ENCODE measurements around the gene UTS2R.
A peak's percentile ranks its signal among the peaks of the same experiment; 100 is the strongest.
"Not testable (repeated sequence)": the region's sequence is repeated elsewhere in the genome, so short reads cannot be mapped to it uniquely, and the experiment has no call there.

Gene UTS2R

DNA sequence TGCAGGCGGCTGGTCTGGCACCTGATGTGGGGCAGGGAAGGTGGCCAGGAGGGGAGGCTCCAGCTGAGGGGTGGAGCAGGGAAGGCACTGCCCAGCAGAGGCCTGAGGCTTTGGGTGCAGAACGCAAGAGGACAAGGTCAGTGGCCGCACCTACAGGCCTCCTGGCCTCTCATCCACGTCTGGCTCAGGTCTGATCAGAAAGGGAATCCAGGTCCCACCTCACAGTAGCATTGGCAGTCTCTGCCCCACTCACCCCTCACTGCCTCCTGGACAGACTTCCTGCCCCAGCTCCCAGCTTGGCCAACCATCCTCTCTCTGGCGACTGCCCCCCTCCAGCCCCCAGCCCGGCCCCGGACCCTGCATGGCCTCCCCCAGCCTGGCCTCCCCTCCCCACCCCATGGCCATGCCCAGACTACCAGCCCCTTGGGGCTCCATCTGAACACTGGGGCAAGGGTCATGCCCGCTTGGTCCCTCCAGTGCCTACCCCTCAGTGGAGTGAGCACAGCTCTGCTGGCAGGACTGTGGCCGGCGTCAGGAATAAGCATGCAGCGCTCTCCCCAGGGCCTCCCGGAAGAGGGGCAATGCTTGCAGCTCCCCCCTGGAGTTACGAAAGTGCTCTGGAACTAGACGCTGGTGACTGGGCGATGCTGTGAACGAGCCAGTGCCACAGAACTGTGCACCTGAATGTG, 4.6 kb downstream of the UTS2R start:
- DNase-seq, result no peak

DNA sequence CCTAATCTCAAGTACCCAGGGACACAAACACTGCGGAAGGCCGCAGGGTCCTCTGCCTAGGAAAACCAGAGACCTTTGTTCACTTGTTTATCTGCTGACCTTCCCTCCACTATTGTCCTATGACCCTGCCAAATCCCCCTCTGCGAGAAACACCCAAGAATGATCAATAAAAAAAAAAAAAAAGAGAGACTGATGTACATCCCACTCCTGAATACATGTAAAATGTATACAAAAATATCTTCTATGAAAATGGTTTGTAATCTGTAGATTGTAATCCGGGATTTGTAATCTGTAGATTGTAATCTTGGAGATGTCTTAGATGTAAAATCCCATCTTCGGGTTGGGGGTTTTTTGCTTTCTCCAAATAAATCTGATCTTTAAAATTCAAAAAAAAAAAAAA, 5.7 kb downstream of the UTS2R start:
- DNase-seq, result not testable (repeated sequence)

DNA sequence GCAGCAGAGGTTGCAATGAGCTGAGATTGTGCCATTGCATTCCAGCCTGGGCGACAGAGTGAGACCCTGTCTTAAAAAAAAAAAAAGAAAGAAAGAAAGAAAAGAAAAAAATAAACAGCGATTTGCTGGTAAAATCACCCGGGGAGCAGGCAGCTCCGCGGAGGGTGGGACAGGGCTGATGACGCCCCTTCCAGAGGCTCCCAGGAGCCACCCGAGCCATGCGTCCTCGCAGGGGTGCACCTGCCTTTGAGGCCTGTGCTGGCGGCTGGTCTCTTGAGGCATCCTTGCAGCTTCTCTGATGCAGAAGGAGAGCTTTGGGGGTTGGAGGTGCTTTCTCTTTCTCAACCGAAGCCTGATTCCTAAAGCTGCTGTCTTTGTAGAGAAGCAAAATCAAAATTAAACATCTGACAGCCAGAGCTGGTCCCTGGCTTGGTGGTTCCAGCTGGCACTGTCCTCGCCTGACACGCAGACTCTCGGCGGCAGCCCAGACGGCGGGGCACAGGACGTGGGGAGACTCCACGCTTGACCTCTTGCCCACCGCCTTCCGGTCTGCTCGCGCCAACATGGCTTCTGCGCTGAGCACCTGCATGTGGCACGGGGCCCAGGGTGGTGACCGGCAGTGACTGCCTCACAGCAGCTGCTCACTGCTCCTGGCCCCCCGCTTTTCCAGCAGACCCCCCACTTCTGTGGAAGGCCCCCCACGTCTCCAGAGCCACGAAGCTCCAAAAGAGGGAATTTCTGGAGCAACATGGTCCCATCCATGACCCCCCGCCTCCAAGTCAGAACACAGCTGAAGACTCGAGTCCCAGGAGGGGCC, 6.6 kb downstream of the UTS2R start:
- DNase-seq, result no peak

DNA sequence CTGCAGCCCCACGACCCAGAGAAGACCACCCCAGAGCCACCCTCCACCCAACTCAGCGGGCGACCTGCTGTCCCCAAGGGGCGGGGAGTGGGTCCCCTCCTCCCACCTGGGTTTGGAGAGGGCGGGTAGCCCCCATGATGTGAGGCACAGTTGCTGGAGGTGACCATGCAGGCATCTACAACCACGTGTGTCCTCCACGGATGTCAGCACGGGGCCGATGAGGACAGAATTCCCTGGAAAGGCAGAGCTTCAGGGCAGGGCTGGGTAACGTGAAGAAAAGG, 7.1 kb downstream of the UTS2R start:
- DNase-seq, result no peak

DNA sequence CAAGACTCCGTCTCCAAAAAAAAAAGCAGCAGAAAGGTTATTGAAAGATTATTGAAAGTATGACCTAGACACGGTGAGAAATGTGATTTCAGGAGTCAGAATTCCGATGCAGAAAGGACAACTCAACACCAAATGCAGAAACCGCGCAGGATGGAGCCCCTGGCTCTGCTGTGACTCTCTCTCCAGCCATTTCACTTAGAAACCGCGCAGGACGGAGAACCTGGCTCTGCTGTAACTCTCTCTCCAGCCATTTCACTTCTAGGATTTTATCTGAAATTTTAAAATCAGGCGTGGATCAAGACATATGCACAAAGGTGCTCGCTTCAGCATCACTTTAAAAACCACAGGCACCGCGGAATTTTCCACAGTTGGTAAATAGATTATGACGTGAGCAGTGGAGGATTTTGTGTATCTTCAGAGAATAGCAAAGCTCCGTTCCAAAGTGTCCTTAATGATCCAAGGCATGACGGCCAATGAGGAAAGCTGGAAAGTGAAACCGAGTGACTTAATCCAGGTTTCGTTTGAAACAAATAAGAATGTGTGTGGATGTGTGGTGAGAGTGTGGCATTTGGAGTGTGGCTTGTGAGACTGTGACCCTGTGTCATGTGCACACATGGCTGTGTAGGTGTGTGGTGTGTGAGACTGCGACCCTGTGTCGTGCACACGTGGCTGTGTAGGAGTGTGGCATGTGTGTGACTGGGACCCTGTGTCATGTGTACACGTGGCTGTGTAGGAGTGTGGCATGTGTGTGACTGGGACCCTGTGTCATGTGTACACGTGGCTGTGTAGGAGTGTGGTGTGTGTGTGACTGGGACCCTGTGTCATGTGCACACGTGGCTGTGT, 9.5 kb downstream of the UTS2R start:
- no peak for DNase-seq

DNA sequence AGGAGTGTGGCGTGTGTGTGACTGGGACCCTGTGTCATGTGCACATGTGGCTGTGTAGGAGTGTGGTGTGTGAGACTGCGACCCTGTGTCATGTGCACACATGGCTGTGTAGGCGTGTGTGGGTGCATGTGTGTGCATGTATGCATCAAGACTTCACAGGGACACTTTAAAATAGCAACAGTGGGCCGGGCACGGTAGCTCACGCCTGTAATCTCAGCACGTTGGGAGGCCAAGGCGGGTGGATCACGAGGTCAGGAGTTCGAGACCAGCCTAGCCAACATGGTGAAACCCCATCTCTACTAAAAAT, 10.1 kb downstream of the UTS2R start:
- not testable (repeated sequence) for DNase-seq

DNA sequence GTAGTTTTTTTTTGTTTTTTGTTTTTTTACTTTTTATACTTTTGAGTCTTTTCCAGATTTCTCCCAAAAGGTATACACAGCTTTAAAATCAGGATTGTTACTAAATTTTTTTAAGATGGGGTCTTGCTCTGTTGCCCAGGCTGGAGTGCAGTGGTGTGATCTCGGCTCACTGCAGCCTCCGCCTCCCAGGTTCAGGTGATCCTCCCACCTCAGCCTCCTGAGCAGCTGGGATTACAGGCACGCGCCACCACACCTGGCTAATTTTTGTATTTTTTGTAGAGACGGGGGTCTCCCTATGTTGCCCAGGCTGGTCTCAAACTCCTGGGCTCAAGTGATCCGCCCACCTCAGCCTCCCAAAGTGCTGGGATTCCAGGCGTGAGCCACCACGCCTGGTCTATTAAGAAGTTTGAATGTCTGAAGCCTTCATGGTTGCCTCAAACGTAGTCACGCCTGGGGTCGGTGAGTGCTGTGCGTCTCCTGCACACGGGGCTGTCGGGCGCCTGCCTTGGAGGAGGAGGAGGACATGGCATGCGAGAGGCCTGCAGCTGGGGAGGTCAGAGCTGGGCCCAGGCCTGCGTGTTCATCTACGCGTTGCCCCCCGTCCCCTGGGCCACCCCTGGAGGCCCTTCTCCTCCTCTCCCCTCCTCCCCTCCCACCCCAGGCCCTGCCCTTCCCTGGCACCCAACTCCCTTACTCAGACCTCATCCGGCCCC, 10.8 kb downstream of the UTS2R start:
- not testable (repeated sequence) for DNase-seq

DNA sequence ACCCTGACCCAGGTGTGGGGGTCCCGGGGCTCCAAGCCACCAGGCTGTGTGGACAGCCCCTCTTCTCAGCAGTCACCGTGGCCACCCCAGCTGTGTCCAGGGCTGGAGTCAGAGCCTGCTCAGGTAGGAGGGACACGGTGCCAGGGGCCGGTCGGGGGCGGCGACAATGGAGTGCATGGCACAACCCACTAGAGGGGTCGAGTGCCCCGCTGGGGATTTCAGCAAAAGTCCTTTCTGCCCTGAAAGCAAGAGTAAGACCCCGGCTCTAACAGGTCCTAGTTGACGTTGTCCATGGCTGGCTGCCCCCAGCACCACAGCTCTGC, 11.3 kb downstream of the UTS2R start:
- no peak for DNase-seq

DNA sequence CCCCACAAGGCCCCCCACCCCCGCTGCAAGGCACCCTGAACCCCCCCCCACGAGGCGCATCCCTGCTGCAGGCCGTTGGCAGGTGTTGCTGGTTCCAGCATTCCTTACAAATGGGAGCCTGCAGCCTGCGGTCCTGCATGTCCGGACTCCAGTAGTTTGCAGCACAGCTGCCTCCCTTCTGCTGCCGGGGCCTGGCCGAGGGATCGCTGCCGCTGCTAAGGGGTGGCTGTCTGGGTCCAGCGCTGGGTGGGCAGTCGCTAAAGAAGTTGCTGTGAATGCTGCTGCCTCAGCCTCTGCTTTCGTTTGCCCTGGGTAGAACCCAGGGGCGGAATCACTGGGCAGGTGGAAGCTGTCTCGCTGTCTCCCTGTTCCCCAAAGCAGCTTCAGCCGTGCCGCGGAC, 11.8 kb downstream of the UTS2R start:
- peak; percentile 25 for DNase-seq

DNA sequence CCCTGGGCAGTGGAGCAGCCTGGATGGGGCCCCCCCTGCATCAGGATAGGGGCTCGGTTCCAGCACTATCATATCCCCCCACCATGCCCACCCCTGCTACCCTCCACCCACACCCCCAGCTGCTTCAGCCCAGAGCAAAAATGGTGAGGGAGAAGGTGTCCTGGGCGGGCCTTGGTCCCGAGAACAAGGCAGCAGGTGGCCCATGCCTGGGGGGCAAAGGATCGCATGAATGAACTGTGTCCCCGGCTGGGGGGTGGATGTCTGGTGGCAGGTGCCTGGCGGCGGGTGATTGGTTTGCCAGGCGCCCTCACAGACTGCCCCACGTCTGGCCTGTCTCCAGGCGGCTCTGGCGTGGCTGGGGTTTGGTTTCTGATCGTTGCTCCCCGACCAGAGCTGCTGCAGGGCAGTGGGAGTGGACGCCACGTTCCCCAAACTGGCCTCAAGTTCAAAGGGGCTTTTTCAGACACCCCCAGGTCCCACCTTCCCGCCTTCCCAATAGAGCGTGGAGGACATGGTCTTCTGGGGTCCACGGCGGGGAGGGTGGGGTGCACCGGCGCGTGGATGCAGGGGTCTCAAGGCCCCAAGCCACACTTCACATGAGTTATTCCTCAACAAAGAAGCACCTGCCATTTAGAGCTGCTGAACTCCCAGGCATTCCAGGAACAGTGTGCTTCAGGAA, 12.6 kb downstream of the UTS2R start:
- no peak for DNase-seq

DNA sequence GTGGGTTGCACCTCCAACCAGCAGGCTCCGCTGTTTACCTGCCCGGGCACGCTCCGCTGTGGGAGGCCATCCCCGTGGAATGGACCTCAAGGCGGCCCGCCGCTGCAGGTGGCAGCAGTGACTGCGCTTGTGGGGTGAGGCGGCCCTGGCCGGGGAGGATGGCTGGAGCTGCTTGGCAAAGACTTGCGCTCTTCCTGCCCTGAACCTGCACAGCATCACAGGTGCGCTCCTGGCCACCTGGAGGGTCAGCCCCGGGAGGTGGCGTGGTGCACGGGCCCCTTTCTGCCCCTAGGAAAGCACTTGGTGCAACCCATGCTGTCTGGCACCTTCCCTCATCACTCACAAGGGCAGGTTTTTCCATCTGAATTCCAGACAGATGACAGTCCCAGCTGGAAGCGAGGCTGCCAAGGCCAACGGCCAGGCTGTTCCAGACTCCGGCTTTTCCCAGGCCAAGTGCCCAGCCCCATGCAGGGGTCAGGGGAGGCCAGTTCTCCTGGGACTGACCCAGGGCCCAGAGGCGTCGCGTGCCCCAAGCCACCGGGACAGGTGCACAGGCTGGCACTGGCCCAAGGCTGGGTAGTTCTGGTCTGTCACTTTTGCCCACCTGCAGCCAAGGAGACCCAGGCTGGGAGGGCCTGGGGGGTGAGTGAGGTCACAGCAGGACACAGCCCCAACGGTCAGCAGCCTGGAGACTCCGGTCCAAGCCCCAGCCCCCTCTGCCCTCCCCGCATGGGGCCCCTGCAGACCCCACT, 13.3 kb downstream of the UTS2R start:
- peak; percentile 86 for DNase-seq

DNA sequence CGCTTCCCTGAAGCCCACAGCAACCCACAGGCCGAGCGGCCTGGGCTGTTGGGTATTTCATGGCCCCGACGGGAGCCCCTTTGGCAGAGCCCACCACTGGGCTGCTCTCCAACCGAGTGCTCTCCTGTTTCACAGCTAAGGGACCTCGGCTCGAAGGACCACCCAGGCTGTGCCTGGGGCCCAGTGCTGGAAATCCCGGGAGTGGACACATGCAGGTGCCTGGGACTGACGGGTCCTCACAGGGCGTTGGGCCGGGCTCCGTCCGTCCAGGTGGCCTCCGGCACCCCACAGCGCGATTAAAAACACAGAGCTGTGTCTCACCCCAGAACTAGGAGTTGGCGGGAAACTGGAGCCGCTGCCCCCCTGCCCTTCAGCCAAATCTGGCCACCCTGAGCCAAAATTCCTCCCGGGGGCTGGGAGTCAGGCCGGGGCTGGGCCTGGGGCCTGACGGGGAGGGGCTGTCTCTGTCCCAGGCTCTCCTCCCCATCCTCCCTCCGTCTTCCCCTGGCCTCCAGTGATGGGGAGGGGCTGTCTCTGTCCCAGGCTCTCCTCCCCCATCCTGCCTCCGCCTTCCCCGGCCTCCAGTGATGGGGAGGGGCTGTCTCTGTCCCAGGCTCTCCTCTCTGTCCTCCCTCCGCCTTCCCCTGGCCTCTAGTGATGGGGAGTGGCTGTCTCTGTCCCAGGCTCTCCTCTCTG, 14.1 kb downstream of the UTS2R start:
- no peak for DNase-seq

DNA sequence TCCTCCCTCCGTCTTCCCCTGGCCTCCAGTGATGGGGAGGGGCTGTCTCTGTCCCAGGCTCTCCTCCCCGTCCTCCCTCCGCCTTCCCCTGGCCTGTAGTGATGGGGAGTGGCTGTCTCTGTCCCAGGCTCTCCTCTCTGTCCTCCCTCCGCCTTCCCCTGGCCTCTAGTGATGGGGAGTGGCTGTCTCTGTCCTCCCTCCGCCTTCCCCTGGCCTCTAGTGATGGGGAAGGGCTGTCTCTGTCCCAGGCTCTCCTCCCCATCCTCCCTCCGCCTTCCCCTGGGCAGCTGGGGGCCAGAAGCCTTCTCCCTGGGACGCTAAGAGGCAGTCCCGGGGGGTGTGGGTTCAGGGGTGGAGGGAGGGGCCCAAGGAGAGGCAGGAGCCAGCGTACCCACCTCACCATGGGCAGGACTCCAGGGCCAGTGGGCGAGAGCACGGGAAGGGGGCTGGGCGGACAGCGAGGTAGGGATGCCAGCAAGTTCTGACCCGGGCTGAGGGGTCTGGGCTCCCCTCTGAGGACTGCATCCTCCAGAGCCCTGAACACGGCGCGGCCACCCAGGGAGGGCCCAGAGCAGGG, 14.8 kb downstream of the UTS2R start:
- no peak for DNase-seq

DNA sequence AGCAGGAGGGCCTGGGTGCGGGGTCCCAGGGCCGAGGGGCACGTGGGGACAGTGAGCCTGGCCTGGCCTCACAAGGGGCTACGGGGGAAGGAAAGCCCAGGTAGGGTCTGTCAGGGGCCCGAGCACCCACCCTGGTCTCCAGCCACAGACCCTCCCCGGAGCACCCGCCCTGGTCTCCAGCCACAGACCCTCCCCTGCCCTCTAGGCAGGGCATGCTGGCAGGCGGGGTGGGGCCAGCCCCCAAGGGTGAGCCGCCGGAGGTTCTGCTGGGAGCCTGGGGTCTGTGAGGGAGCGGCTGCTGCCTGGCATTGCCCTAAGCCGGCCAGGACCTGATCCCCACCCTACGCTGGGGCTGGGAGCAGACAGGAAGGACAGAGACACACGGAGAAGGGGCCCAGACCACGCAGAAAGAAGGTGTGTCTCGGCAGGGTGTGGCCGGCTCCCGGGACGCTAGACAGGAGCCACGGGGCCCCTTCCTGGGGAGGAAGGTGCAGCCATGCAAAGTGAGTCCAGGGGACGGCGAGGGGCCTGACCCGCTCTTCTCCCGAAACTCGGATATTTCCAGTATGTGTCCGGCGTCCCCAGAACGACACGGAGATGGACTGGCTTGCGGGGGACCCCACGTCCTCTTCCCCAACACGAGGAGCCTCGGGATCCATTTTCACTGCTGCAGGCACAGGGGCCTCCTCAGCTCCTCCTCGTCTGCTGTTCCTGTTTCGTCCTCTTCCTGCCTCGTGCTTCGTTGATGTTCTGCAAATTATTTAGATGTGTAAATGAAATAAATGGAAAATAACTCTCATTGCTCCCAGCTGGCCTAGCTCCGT, 15.5 kb downstream of the UTS2R start:
- no peak for DNase-seq

DNA sequence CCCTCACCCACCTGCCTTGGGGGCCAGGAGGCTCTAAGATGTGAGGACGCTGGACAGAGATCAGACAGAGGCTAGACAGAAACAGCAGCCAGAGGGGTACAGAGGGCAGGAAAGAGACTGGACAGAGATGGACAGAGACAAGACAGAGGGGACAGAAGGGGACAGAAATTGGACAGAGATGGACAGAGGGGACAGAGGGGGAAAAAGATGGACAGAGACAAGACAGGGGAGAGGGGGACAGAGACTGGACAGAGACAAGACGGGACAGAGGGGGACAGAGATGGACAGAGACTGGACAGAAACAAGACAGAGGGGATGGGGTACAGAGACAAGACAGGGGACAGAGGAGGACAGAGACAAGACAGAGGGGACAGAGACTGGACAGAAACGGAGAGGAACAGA, 16.1 kb downstream of the UTS2R start:
- no peak for DNase-seq

DNA sequence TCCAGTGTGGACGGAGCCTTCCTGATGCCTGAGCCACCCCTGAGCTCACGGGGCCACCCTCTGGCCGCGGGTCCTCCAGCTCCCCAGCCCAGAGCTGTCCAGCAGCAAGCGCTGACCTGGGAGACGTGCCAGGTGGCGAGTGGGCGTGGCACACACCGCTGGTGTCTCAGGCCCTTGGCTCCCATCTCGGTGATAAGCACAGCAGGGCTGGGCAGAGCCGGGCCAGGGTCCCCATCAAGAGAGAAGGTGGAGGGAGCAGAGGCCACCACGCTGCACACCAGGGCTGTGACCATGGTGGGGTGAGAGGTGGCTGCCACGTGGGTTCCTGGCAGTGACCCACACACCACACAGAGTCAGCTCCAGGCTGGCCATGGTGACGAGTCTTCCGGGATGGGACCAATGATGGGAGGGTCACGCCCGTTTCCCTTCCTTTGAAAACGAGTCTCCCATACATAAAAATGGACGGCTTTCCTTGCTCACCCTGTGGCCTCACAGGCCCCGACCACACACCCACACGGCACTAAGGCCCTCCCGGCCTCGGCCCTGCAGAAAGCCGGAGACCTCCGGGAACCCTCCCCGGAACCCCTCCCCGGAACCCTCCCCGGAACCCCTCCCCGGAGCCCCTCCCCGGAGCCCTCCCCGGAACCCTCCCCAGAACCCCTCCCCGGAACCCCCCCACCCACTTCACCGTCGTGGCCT, 16.8 kb downstream of the UTS2R start:
- DNase-seq, result no peak

DNA sequence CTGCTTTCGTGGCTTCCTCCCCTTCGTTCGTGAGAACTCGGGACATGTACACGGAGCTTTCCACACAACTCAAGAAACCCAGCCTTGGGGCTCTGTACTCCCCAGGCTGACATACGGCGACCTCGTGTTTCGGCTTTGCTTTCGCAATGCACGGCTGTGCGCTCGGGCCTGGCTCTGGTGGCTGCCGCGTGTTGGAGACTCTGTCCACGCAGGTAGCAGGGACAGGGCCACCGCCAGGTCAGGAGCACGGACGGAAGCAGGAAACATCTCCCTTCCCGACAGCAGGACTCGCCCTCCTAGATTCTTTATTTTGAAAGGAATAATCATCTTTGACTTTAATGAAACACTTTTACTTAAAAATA, 17.3 kb downstream of the UTS2R start:
- DNase-seq, result no peak

DNA sequence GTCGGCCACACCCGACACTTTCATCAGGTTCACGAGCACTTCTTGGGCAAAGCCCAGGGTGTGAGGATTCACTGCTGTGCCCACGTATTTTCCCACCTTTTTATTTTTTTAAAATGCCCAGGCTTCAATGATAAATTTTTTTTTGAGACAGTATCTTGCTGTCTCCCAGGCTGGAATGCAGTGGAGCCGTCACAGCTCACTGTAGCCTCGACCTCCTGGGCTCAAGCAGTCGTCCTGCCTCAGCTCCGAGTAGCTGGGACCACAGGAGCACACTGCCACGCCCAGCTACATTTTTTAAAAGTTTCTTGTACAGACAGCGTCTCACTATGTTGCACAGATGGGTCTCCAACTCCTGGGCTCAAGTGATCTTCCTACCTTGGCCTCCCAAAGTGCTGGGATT, 17.8 kb downstream of the UTS2R start:
- DNase-seq, result no peak

DNA sequence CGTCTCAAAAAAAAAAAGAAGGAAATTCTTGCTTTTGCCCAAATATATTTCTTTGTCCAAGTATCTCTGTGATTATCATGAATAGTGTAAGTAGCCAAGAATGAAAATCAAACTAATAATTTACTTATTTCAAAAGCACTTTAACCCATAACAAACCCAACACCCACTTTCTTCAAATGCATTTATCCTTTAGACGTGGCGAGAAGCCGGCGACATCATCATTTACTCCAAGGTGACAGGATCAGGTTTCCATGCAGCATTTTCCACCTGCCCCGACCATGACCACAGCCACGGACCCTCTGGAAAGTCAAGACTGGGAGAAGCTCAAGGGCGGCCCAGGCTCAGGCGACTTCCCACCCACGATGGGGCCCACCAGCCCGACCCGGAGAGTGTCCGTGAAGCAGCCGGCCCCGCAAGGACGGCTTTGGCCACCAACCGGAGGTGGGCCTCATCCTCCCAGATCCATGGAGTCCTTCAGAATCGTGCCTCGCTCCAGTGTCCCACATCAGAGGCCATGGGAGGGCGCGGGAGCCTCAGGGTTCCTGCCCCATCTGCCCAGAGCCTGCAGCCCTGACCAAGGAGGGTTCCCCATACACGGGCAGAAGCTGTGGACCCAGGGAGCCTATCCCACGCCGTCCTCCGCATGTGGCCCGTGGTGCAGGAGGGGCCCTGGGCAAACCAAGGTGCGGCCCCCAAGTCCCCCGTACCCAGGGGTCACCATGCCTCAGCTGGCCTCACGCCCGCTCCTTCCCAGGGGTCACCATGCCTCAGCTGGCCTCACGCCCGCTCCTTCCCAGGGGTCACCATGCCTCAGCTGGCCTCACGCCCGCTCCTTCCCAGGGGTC, 18.7 kb downstream of the UTS2R start:
- DNase-seq, result no peak
